HL-60/S4 treated with phorbol 12-myristate 13-acetate at 8.2 ng/mL for 4 days and 3 days (cell line): ENCODE results near the gene OTOP1.
"Not testable (repeated sequence)": the region's sequence is repeated elsewhere in the genome, so short reads cannot be mapped to it uniquely, and the experiment has no call there.

Source experiments
- in situ Hi-C: fragments of 300-500 bp; cut with MboI; formaldehyde crosslinking; loops from 2 replicates; pipeline ENCODE4 v1.15.0; 2022; ENCODE audit warnings: low sequenced_read_pairs

OTOP1 gene

DNA sequence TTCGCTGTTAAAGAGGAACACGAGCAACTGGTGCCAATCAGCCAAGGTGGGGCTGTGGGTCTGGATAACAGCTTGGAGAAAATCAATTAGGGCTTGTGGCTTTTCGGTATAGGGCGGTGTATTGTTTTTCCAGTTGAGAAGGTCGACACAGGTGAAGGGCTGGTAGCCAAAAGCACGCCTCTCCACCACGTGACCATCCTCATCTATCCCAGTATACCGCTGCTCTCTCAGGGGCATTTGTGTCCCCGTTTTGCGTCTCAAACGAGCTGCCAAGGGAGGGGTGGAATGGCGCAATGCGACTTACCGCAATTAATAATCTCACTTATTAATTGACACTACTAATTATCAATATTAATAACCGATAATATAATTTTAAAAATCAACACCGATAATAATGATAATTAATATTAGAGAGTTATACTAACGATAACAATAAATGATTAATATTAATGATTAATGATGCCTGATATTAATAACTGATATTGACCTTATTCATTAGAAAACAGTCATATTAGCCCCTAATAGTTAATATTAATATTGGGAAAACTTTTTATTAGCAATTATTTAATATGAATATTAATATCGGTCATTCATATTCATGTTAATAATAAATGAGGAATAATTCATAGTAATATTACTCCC, 62.1 kb downstream of the OTOP1 start:
- in situ Hi-C loops: not testable (repeated sequence)

DNA sequence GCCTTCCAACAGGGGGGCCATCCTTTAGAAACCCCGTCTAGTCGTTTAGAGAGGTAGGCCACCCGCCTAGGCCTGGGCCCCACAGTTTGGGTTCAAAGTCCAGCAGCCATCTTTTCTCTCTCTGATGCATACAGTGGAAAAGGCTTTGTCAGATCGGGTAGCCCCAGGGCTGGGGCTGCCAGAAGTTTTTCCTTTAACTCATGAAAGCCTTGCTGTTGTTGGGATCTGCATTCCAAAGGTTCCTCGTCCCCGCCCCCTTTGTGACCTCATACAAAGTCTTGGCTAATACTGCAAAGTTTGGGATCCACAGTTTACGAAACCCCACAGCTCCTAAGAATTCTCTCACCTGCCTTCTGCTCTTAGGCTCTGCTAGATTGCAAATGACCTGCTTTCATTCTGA, 64.5 kb downstream of the OTOP1 start:
- in situ Hi-C loops: not testable (repeated sequence)

DNA sequence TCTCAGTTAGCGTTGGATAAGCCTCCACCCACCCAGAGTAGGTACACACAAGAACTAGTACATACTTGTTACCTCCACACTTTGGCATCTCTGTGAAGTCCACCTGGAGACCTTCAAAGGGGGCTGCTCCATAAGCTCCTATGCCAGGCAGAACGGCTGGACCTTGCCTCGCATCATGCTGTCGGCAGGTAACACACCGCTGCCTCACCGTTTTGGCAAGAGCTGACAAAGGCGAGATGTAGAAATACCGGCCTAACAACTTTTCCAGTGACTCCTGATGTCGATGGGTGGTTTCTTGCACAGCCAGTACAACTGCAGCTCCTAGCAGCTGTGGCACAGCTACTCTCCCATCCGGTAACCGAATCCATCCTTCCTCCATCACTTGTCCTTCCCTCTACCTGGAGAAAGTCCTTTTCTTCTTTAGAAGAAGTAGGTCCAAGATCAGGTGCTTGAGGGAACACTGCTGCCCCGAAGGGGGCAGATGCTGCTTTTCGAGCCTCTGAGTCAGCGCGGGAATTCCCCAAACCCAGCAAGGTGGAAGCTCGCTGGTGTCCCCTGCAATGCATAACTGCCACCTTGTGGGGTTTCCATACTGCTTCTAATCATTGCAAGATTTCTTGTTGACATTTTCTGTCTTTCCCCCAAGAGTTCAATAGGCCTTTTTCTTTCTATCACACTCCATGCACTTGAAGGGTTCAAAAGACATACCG, 65.6 kb downstream of the OTOP1 start:
- in situ Hi-C loops: not testable (repeated sequence)

DNA sequence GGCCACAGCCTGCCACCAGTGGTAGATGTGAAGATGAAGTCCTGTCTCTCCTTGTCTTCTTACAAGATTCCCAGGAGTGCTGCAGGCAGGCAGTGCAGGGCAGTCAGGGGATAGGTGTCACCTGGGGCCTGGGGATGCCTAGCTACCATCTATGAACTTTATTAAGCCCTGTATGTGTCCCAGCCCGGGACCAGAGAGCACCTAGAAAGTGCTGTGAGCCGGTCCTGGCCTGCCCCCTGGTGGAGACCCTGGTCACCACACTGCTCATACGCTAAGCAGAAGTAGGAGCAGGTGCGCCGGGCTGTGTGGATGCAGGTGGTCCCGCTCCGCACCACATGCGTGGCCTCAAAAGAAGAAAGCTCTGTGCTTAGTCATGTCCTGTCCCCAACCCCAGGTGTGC, 81.1 kb downstream of the OTOP1 start:
- in situ Hi-C loops: not testable (repeated sequence)

DNA sequence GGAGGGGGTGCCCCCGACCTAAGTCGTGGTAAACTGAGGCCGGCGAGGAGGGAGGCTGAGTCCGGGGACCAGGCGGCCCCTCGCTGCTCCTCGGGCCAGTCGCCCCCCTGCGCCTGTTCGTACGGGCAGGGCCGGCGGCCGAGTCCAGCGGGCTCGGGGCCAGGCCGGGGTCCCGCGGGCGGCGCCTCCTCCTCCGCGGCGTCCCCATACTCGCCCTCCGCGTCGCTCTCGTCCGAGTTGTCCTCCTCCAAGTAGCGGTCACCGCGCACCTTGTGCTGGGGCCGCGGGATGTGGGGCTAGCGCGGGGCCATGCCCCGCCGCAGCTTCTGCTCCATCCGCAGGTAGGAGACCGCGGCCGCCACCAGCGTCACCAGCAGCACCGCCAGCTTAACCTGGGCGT, 83.4 kb downstream of the OTOP1 start:
- in situ Hi-C loops: not testable (repeated sequence)

DNA sequence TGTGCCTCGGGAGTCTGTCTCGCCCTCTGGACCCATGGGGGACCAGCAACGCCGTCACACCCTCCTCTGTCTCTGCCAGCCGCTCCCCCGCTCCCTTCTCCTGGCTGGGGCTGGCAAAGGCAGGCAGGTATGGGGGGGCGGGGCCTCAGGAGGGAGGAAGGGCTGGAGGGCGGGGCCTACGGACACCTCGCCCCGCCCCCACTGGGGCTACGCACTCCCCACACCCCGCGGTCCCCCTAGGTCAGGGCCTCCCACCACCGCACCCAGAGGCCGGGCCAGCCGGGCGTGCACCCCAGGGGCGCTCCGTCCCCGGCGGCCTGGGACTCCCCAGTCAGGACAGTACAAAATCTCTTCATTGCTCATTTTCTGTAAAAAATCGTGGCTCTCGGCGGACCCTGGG, 84.0 kb downstream of the OTOP1 start:
- in situ Hi-C loops: not testable (repeated sequence)

DNA sequence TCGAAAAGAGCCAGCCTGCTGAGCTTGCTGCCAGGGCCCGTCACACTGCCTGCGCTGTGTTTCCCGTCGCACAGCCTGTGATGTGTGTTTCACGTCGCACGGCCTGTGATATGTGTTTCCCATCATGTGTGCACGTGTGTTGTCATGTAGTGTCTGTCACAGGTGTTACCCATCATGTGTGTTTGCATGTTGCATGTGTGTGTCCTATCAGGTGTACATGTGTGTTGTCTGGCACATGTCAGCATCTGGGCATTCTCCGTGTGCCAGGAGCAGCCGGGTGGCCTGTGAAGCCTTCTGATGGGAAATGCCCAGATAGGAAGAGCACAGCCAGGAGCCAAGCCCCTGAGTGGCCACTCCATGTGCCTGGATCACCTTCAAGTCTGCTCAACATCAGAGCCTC, 85.5 kb downstream of the OTOP1 start:
- in situ Hi-C loops: not testable (repeated sequence)
